AG20443 (cell line): ENCODE data around the gene GPN1.
"Not testable (repeated sequence)": the region's sequence is repeated elsewhere in the genome, so short reads cannot be mapped to it uniquely, and the experiment has no call there.

ENCODE experiments used
- DNase-seq: peaks from one replicate; pipeline ENCODE4 v3.0.0; 2012; ENCODE audit warnings: low spot score, mixed read lengths

GPN1 gene

DNA sequence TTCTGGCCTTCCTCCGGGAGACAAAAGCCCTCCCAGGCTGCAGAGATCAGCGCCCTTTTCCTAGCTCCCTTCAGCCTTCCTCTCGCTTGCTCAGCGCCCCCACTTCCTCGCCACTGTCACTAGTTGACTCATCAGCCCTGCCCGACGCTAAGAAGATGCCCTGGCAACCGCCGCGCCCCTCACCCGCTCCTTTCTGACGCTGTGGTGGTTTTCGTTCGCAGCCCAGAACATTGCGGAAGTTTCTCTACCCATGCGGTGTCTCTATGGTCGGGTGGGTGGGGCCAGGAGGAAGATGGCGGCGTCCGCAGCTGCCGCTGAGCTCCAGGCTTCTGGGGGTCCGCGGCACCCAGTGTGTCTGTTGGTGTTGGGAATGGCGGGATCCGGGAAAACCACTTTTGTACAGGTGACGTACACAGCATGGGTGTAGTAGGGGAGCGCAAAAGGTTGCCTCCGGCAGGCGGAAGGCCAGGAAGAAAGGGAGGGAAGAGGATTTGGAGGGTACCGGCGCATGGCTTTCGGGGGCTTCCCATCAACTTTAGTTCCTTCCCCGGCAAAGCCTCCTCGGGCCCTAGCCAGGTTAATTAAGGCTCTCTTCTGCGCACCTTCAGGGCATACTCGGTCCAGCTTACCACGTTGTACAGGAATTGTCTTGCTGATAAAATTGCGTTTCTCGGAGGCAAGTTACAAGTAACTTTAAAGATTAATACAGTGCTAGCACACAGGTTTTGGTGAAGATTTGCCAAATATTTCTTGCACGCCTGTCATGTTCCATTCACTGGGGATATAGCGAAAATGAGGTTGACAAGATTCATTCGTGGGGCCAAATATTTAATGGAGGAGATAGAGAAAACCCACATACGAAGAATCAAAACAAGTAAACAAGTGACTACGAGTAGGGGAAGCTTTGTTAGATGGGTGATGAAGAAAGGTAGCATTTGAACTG, at the start of gene GPN1, which contains the start of gene CCDC121:
Gene GPN1, plus strand, starts transcription at position 284 of the 943 bp plus-strand sequence. Its CDS starts 9 bp downstream, at position 293.
Gene CCDC121, minus strand, starts transcription at position 246 of the 943 bp plus-strand sequence. CDS start 1,213 bp downstream, outside the sequence.
- DNase-seq: peak; percentile 95

DNA sequence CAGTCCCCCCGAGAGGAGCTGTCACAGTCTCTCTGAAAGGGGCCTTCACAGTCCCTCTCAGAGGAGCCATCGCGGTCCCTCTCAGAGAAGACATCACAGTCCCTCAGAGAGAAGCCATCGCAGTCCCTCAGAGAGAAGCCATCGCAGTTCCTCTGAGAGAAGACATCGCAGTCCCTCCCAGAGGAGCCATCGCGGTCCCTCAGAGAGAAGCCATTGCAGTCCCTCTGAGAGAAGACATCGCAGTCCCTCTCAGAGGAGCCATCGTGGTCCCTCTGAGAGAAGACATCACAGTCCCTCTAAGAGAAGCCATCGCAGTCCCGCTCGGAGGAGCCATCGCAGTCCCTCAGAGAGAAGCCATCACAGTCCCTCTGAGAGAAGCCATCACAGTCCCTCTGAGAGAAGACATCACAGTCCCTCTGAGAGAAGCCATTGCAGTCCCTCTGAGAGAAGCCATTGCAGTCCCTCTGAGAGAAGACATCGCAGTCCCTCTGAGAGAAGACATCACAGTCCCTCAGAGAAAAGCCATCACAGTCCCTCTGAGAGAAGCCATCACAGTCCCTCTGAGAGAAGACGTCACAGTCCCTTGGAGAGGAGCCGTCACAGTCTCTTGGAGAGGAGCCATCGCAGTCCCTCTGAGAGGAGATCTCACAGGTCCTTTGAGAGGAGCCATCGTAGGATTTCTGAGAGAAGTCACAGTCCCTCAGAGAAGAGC, 47.3 kb upstream of the GPN1 start:
- no peak for DNase-seq

DNA sequence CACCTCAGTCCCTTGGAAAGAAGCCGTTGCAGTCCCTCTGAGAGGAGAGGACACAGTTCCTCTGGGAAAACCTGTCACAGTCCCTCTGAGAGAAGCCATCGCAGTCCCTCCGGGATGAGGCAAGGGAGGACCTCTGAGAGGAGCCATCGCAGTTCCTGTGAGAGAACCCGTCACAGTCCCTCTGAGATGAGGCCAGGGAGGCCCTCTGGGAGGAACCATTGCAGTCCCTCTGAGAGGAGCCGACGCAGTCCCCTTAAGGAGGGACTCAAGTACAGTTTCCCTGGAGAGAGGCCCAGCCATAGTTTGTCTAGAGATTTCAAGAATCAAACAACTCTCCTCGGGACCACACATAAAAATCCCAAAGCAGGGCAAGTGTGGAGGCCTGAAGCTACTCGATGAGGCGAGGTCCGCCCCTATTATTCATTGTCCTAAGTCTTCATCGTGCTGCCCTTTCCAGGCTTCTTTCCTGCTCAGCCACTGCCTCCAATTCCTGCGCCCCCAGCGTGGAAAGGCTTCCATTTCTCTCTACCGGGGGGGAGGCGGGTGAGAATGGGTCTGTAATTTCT, 46.6 kb upstream of the GPN1 start:
- DNase-seq: no peak

DNA sequence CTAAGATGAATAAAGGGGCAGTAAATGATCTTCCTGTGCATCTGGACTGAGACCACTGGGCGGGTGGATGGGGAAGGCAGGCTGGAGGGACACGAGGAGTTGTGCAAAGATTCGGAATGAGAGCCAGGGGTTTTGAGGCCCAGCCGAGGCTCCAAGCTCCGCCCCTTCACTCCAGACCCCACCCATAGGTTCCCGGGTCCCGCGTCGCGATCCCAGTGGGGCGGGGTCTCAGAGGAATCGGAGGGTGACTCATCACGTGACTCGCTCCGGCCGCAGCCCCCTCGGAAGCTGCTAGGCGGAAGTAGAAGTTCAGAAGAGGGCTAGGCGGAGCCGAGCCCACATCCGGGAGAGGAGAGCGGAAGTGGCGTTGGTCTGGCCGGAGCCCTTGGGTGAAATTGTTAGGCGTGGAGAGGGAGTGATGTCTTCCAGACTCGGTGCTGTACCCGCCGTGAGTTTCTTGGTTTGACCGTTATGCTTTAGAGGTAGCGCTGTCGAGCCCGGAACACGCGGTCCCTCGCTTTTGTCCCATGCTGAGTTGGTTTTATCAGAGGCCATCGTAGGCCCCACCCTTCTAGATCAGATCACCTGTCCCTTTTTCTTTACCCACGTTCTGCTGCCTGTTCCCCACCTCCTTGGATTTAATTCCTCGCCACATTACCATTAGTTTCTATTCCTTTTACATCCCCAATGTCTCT, 46.0 kb upstream of the GPN1 start, which contains the start of gene ZNF512:
Gene ZNF512, plus strand, starts transcription at position 348 of the 695 bp plus-strand sequence. Its CDS starts 71 bp downstream, at position 419.
- peak; percentile 95 for DNase-seq

DNA sequence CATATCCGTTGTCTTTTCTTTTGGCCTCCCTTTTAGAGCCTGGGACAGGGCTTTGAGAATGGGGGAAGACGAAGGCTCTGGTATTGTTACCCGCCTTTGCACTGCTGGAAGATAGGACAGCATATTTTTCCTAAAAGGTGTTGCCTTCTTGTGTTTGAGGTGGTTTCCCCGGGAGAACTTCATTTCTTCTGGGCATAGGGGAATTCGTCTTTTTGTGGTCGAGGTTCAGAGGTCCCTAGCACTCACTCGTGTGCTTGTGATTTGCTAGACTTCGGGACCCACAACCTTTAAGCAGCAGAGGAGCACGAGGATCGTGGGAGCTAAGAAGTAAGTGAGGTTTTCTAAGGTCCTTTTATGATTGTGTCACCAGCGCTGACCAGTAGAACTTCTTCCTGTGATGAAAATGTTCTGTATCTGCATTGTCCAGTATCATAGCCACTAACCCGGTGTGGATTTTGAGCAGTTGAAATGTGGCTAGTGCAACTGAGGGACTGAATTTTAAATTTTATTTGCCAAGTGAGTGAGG, 45.4 kb upstream of the GPN1 start:
- DNase-seq: peak; percentile 17

DNA sequence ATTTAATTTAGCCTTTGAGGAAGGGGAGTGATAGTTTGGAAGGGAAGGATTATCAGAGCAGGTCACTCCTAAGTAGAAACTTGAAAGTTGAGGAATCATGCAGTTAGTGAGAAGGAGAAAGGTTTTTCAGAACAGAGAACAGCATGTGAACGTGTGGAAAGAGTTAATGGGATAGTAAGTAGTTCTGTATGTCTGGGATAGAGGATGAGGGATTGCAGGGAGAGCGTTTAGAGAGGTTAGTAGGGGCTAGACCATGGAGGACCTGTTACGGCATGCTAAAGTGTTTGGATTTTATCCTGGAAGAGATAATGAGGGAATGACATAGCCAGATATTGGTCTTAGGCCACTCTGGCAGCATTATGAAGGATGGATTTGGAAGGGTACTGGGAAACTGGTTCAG, 44.3 kb upstream of the GPN1 start:
- DNase-seq: no peak

DNA sequence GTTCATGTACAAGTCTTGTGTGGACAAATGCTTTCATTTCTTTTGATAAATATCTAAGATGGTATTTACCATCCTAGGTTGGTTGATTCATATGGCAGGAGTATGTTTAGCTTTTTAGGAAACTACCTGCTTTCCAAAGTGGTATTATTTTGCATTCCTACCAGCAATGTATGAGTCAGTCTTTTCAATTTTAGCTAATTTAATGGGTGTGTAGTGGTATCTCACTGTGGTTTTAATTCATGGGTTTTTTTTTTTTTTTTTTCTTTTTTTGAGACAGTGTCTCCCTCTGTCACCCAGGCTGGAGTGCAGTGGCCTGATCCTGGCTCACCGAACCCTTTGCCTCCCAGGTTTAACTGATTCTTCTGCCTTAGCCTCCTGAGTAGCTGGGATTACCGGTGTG, 41.8 kb upstream of the GPN1 start:
- no peak for DNase-seq

DNA sequence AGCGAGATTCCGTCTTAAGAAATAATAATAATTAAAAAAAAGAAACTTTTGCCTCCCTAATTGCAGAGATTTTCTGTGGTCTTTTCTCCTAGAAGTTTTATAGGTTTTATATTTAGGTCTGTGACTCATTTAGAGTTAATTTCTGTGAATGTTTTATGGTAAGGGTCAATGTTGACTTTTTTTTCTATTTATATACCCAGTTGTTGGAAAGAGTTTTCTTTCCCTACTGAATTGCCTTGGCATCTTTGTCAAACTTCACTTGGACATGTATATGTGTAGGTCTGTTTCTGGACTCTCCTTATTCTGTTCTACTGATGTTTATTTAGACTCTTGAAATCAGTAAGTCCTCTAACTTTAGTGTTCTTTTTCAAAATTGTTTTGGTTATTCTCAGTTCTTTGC, 40.5 kb upstream of the GPN1 start:
- no peak for DNase-seq

DNA sequence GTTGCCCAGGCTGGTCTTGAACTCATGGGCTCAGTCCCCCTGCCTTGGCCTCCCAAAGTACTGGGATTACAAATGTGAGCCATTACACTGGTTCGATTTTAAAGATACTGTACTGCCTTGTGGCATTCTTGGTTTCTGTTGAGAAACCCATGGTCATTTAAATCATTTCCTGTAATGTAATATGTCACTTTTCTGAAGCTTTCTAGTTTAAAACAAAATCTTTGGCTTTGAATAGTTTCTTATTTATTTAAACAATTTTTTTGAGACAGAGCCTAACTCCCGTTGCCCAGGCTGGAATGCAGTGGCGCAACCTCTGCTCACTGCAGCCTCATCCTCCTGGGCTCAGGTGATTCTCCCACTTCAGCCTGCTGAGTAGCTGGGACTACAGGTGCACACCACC, 37.1 kb upstream of the GPN1 start:
- DNase-seq: no peak

DNA sequence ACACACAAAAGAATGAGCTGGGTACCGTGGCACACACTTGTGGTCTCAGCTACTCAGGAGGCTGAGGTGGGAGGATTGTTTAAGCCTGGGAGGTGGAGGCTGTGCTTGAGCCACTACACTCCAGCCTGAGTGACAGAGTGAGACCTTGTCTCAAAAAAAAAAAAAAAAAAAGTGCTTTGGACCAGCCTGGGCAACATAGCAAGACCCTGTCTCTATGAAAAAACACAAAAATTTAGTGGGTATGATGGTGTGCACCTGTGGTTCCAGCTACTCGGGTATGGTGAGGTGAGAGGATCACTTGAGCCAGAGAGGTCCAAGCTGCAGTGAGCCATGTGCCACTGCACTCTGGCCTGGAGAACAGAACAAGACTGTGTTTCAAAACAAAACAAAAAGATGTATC, 35.6 kb upstream of the GPN1 start:
- DNase-seq: no peak

DNA sequence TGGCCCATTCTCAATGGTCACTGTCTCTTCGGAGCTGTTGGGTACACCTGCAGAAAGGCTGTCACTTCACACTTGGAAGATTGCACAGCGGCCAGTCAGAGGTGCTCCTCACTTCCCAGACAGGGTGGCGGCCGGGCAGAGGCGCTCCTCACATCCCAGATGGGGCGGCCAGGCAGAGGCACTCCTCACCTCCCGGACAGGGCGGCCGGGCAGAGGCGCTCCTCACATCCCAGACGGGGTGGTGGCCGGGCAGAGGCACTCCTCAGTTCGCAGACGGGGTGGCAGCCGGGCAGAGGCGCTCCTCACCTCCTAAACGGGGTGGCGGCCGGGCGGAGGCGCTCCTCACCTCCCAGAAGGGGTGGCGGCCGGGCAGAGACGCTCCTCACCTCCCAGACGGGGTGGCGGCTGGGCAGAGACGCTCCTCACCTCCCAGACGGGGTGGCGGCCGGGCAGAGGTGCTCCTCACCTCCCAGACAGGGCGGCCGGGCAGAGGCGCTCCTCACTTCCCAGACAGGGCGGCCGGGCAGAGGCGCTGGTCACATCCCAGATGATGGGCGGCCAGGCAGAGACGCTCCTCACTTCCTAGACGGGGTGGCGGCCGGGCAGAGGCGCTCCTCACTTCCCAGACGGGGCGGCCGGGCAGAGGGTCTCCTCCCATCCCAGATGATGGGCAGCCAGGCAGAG, 34.7 kb upstream of the GPN1 start:
- not testable (repeated sequence) for DNase-seq

DNA sequence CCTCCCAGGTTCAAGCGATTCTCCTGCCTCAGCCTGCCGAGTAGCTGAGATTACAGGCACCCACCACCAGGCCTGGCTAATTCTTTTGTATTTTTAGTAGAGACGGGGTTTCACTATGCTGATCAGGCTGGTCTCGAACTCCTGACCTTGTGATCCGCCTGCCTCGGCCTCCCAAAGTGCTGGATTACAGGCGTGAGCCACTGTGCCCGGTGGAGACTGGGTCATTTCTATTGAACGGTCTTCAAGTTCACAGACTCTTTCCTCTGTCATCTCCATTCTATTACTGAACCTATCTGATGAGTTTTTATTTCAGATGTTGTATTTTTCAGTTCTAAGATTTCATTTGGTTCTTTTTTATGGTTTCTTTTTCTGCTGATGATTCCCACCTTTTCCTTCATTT, 33.4 kb upstream of the GPN1 start:
- not testable (repeated sequence) for DNase-seq

DNA sequence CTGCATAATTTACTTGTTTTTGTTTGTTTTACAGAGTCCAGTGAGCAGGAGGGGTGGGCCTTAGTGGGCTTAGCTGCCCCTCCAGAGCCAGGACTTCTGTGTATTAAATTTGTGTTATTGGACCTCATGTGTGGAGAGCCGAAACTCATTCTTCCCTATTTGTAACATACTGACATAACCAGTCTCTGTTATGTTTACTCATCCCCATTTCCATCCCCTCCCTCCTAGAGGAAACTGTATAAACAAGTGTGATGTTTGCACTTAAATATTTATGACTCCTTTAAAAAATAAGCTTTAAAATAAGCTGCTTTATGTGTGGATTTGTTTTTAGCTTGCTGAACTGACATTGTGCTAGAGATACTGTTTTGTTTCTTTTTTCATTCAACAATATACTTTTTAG, 32.2 kb upstream of the GPN1 start:
- DNase-seq: no peak

DNA sequence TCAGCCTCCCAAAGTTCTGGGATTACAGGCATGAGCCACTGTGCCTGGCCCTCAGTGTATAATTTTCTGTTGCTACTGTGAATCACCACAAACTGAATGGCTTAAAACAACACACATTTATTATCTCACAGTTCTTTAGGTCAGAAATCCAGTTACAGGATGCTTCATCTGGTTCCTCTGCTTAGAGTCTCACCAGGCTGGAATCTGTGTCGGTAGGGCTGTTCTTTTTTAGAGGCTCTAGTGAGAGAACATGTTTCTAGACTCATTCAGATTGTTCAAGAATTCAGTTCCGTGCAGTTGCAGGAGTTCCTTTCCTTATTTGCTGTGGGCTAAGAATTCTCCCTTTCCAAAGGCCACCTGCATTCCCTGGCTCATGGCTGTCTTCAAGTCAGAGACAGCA, 22.2 kb upstream of the GPN1 start:
- no peak for DNase-seq

DNA sequence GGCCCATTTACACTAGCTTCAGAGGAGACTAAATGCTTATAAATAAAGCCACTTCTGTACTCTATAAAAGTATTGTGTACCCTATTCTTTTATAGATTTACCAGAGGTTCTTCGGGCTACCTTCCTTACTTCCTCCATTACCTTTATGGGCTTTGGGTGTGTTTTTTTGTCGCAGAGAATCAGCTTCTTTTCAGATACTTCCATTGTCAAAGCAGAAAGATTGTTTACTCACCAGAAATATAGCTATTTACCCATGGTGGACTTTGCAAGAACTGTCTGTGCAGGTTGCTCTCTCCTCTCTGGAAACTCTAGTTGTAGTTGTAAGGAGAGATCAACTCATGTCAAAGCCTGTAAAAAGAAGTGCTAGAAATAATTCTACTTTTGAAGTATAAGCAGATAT, 14.9 kb upstream of the GPN1 start:
- DNase-seq: no peak

DNA sequence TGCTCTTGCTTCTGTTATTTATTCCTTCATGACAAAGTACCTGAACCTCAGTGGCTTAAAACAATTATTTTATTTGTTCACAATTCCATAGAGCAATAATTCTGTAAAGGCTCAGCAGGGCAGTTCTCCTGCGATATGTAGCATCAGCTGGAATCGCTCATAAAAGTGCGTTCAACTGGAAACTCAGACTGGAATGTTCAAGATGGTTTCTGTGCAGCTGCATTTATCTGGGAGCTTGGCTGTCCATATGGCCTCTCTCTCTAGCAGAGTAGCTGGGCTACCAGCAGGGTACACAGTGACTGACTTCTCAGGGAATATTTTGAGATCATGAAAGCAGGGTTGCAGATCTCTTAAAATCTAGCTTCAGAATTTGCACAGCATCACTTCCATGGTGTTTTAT, 13.5 kb upstream of the GPN1 start:
- DNase-seq: no peak

DNA sequence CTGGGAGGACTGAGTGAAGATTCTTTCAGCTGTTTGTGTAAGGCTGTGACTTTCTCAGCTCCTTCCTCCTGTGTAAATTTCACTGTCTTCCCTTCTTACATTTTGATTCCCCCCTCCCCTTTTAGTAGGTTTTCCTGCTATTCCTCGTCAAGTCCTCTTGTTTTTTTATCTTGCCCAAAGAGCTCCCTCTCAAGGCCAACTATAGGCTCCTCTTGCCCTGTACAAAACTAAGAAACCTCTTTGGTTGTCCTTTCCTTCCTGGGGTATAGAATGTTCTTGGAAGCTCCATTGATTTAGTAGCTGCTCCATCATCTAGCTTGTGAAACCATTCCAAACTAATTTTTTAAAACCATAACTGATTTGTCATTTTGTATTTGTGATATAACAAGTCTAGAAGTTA, 7.3 kb upstream of the GPN1 start:
- DNase-seq: no peak

DNA sequence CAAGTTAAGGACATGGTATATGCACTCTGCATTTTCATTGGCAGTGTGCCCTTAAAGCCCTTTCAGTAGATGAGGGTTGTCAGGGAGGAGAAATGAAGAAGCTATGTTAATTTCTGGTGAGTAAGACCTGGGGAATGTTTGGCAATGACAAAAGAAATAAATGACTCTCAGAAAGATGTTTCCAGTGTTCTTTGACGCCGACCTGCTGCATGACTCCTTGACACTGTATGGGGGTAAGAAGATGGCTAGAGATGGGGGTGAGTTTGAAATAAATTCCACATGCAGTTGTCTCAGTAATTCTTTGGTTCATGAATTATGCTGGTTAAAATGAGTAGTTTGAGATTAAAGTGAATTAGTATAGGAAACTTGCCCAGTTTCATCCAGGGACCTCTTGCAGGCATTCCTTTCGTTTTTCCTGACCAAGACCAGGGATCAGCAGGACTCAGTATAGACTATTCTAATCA, 5.9 kb upstream of the GPN1 start:
- DNase-seq: peak; percentile 72

DNA sequence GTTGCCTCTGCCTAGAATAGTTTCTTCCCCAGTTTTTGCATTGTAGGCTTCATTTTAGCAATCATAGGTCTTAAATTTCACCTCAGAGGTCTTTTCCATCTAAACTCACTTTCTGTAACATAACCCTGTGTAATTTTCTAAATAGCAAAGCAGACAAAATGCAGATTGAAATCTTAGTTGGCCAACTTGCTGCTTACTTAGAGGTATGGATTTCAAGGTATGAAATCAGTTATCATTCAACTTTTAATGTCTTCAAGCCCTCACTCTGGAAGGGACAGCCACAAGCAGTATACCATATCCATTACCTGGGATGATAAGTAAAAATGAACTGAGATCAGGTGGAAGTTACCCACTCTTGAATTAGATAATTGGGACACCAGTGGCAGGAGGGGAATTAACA, 3.9 kb upstream of the GPN1 start:
- no peak for DNase-seq

DNA sequence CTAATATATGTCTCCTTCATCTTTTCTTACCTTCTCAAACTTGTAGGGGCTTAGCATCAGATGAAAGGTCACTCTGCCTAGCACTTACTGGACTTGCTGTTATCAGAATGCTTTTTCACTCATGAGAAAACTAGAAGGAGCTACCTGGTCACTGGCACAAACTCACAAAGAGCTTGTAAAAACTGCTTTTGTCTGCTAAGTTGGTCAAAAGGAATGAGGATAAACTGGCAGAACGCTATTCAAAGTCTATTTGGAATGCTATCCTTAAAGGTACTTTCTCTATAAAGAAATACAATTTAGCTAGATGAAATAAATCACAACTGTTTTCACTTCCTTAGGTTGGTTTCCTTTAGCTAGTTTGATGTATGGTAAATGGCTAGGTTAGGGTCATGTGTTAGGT, 2.5 kb upstream of the GPN1 start:
- not testable (repeated sequence) for DNase-seq

DNA sequence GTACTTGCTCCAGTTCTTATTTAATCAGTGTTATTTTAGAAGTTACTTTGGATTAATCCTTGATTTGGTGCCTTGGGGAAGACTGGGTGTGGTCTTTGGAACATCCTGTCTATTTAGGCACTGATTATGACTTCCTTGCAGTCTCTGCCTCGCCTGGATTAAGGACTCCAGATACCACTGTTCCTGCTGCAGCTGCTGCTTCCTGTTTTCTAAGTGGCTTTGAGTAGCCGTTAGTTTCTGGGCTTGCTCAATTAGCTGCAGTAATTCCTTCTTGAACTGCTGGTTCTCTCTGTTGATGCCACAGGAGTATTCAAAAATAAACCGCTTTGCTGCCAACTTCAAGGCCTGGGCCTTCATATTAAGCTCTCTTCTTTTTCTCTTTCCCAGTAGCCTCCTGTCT, 1.9 kb upstream of the GPN1 start:
- DNase-seq: not testable (repeated sequence)
